Peyer's patch (tissue), 4 donors: ENCODE results near the gene NKD1. TPM values are rescaled to one million over a fixed set of nuclear protein-coding genes. Genes with fewer than 3 reads are reported as not detected.

Experiments
- DNase-seq, 3 donors: peaks; one replicate each; pipeline ENCODE4 v3.0.0-alpha.2; 2017 to 2019
- H3K27ac ChIP-seq, 4 donors: fragments of 200-600 bp; sonication (generic); one replicate each; pipeline ENCODE4 v1.5.1; 2016 to 2019
- H3K27me3 ChIP-seq, 2 donors: fragments of 200-600 bp; sonication (generic); one replicate each; pipeline ENCODE4 v1.5.1; 2019
- H3K36me3 ChIP-seq, 3 donors: fragments of 200-600 bp; sonication (generic); one replicate each; pipeline ENCODE4 v1.5.1; 2016 to 2019
- H3K4me1 ChIP-seq, 4 donors: fragments of 200-600 bp; sonication (generic); one replicate each; pipeline ENCODE4 v1.5.1; 2016 to 2019
- H3K4me3 ChIP-seq, 4 donors: fragments of 200-600 bp; sonication (generic); 1 replicate in 3 of 4; 2 replicates in 1 of 4; pipeline ENCODE4 v1.5.1; 2016 to 2019; ENCODE audit warnings: mild to moderate bottlenecking in 1 of 4
- H3K9me3 ChIP-seq, 4 donors: fragments of 200-600 bp; sonication (generic); one replicate each; pipeline ENCODE4 v1.5.1; 2016 to 2019; ENCODE audit warnings: mild to moderate bottlenecking in 1 of 4
- CTCF ChIP-seq, 6 experiments: fragments of 450-650 bp in 4 of 6; fragments of 200-600 bp in 2 of 6; sonication (generic) in 1 of 6; IDR thresholded peaks; one replicate each; pipeline ENCODE4 v1.5.1; 2017 to 2019; ENCODE audit warnings: antibody characterized with exemption in 6 of 6, mild to moderate bottlenecking in 3 of 6, moderate library complexity in 1 of 6
- POLR2A ChIP-seq, 2 donors: fragments of 450-650 bp; IDR thresholded peaks; one replicate each; pipeline ENCODE4 v1.5.1; 2017; ENCODE audit warnings: antibody characterized with exemption in 2 of 2, mild to moderate bottlenecking in 2 of 2, moderate library complexity in 2 of 2
- total RNA-seq, 4 donors: library from RNA; depleted of rRNA; stranded (reverse); fragments of >200 nt; gene quantifications; one replicate each; pipeline ENCODE4 v1.1.0, GENCODE V29; 2016

NKD1 gene
- total RNA-seq, 4 donors from 2014 or later, result 1.7 to 4.0 (median 3.4) TPM

- no peak for TF ChIP-seq CTCF (IDR thresholded peaks at IDR 0.05)
- no peak for TF ChIP-seq POLR2A (IDR thresholded peaks at IDR 0.05)
- Histone ChIP-seq H3K27me3 (no peaks in the 10 kb centered on the region), H3K4me1 (no peaks in the 10 kb centered on the region), H3K9me3 (peaks cover 0 to 10% (median 4%) of the 10 kb centered on the region in 4 donors), H3K27ac (peak overlapping the region in 3 of 4 donors; percentile 9 to 60 (median 43)), H3K36me3 (no peaks in the 10 kb centered on the region), H3K4me3 (no peak overlapping the region)
- DNase-seq, result peak in 1 of 3 donors; percentile 34
Measured at GRCh38 chr16:50667497-50668367, 119.5 kb downstream of the NKD1 start.

DNA sequence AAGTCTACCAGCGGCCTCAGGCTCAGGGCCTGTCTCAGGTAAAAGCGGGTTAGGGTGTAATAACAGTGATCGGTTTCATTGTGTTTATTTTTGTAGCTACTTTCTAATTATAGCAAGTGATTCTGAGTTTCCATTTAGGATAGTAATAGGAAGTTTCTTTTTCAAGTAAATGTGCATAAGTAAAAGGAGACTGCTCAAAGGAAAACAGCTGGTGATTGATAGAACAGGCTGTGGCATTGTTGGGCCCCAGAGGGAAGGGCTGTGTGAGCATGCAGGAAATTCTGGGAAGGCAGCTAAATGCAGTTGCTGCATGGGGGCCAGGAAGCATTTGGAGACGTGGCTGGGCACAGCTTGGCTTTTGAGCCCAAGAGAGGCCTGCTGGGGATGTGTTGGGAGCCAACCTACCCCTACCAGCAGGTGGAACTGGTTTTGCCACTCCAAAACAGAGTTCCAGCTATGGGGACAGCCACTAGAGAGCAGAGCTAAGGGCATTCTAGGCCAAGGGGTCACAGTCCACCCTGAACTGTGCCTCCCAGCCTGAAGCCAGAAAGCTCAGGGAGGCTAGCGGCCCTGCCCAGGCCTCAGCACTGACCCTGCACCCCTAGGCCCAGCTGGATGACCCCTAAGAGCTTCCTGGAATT, 120.3 kb downstream of the NKD1 start:
- no peak overlapping the region for H3K27ac ChIP-seq
- peaks cover 0 to 17% (median 8%) of the 10 kb centered on the region in 4 donors for H3K9me3 ChIP-seq
- TF ChIP-seq CTCF (IDR thresholded peaks at IDR 0.05), result no peak
- TF ChIP-seq POLR2A (IDR thresholded peaks at IDR 0.05), result no peak
- H3K36me3 ChIP-seq, result peaks cover 0 to 2% (median 0%) of the 10 kb centered on the region in 3 donors
- no peaks in the 10 kb centered on the region for H3K27me3 ChIP-seq
- no peak overlapping the region for H3K4me3 ChIP-seq
- DNase-seq, result peak in 1 of 3 donors; percentile 24
- H3K4me1 ChIP-seq, result no peaks in the 10 kb centered on the region

GRCh38 chr16:50669741-50670140, 121.5 kb downstream of the NKD1 start:
- no peak for TF ChIP-seq CTCF (IDR thresholded peaks at IDR 0.05)
- TF ChIP-seq POLR2A (IDR thresholded peaks at IDR 0.05), result no peak
- H3K4me3 ChIP-seq, result no peak overlapping the region

GRCh38 chr16:50670476-50670875, 122.3 kb downstream of the NKD1 start:
- no peak for DNase-seq
- no peak for TF ChIP-seq POLR2A (IDR thresholded peaks at IDR 0.05)
- no peak for TF ChIP-seq CTCF (IDR thresholded peaks at IDR 0.05)
- Histone ChIP-seq H3K27me3 (no peaks in the 10 kb centered on the region), H3K36me3 (peaks cover 0 to 12% (median 0%) of the 10 kb centered on the region in 3 donors), H3K4me3 (no peak overlapping the region), H3K4me1 (no peaks in the 10 kb centered on the region), H3K27ac (no peak overlapping the region), H3K9me3 (peaks cover 0 to 25% (median 9%) of the 10 kb centered on the region in 4 donors)

More at GRCh38 chr16:50669741-50670140, 121.5 kb downstream of the NKD1 start:
- H3K27me3 ChIP-seq, result no peaks in the 10 kb centered on the region
- peaks cover 0 to 25% (median 9%) of the 10 kb centered on the region in 4 donors for H3K9me3 ChIP-seq
- no peak for DNase-seq
- H3K36me3 ChIP-seq, result peaks cover 0 to 8% (median 0%) of the 10 kb centered on the region in 3 donors
- no peak overlapping the region for H3K27ac ChIP-seq
- H3K4me1 ChIP-seq, result no peaks in the 10 kb centered on the region

- Histone ChIP-seq H3K36me3 (peaks cover 0 to 12% (median 0%) of the 10 kb centered on the region in 3 donors), H3K4me1 (no peaks in the 10 kb centered on the region), H3K27ac (no peak overlapping the region), H3K27me3 (no peaks in the 10 kb centered on the region), H3K9me3 (peaks cover 0 to 25% (median 9%) of the 10 kb centered on the region in 4 donors), H3K4me3 (no peak overlapping the region)
- DNase-seq, result no peak
- no peak for TF ChIP-seq POLR2A (IDR thresholded peaks at IDR 0.05)
- TF ChIP-seq CTCF (IDR thresholded peaks at IDR 0.05), result peak in 4 of 6 experiments; percentile 33 to 50 (median 46)
Measured at GRCh38 chr16:50671644-50672260, 123.6 kb downstream of the NKD1 start.
